ENCODE data around the gene GGT6.

GGT6 gene

GRCh38 chr17:4548721-4549531 is 11.5 kb downstream of the GGT6 start:
- H4K20me1 ChIP-seq (ENCODE audit: insufficient read depth, low read length, poor library complexity, severe bottlenecking): no peaks in the 10 kb centered on the region
- peaks cover 26% of the 10 kb centered on the region; the same call in 1 of the 2 replicates for H3K36me3 ChIP-seq (ENCODE audit: insufficient read depth, low read length)
- H2AFZ ChIP-seq (ENCODE audit: low read length): no peak overlapping the region
- H3K4me1 ChIP-seq (ENCODE audit: insufficient read depth, low read length, poor library complexity, severe bottlenecking): peaks cover 10% of the 10 kb centered on the region
- no peaks in the 10 kb centered on the region for H3K27me3 ChIP-seq (ENCODE audit: insufficient read depth, low read length, poor library complexity, severe bottlenecking)
- no peak overlapping the region for H3K9ac ChIP-seq (ENCODE audit: low read depth, low read length, poor library complexity, severe bottlenecking)
- H3K4me2 ChIP-seq (ENCODE audit: low read depth, low read length, poor library complexity, severe bottlenecking): no peak overlapping the region
- no peaks in the 10 kb centered on the region for H3K9me3 ChIP-seq (ENCODE audit: insufficient read depth, low read depth, low read length)
- no peaks in the 10 kb centered on the region for H3K9me2 ChIP-seq (replicated peaks; ENCODE audit: low read depth, low read length)
- H3F3A ChIP-seq (ENCODE audit: low read depth): no peaks in the 10 kb centered on the region
- peaks cover 13% of the 10 kb centered on the region for H3K79me2 ChIP-seq (ENCODE audit: insufficient read depth, low read length)
- no peak overlapping the region for H3K4me3 ChIP-seq (ENCODE audit: low read length, poor library complexity, severe bottlenecking)
- TF ChIP-seq CTCF (conservative IDR thresholded peaks at IDR 0.05; ENCODE audit: low read length) (no peak), EZH2phosphoT487 (IDR thresholded peaks at IDR 0.05; ENCODE audit: borderline replicate concordance) (no peak)

- Histone ChIP-seq H3K4me2 (ENCODE audit: low read depth, low read length, poor library complexity, severe bottlenecking) (no peak overlapping the region), H3K27me3 (ENCODE audit: insufficient read depth, low read length, poor library complexity, severe bottlenecking) (no peaks in the 10 kb centered on the region), H3K4me1 (ENCODE audit: insufficient read depth, low read length, poor library complexity, severe bottlenecking) (peaks cover 6% of the 10 kb centered on the region), H3K36me3 (ENCODE audit: insufficient read depth, low read length) (peaks cover 26% of the 10 kb centered on the region; the same call in 1 of the 2 replicates), H3K4me3 (ENCODE audit: low read length, poor library complexity, severe bottlenecking) (no peak overlapping the region), H4K20me1 (ENCODE audit: insufficient read depth, low read length, poor library complexity, severe bottlenecking) (no peaks in the 10 kb centered on the region), H3K9ac (ENCODE audit: low read depth, low read length, poor library complexity, severe bottlenecking) (no peak overlapping the region), H3K9me3 (ENCODE audit: insufficient read depth, low read depth, low read length) (no peaks in the 10 kb centered on the region), H3F3A (ENCODE audit: low read depth) (no peaks in the 10 kb centered on the region), H3K9me2 (replicated peaks; ENCODE audit: low read depth, low read length) (no peaks in the 10 kb centered on the region), H2AFZ (ENCODE audit: low read length) (no peak overlapping the region), H3K79me2 (ENCODE audit: insufficient read depth, low read length) (peaks cover 4% of the 10 kb centered on the region; the same call in 1 of the 2 replicates)
- TF ChIP-seq EZH2phosphoT487 (IDR thresholded peaks at IDR 0.05; ENCODE audit: borderline replicate concordance): no peak
- TF ChIP-seq CTCF (conservative IDR thresholded peaks at IDR 0.05; ENCODE audit: low read length): no peak
Observed at GRCh38 chr17:4548061-4548461, 12.3 kb downstream of the GGT6 start.

- H3K9me3 ChIP-seq (ENCODE audit: insufficient read depth, low read depth, low read length): no peaks in the 10 kb centered on the region
- peaks cover 6% of the 10 kb centered on the region for H3K4me1 ChIP-seq (ENCODE audit: insufficient read depth, low read length, poor library complexity, severe bottlenecking)
- no peaks in the 10 kb centered on the region for H3K9me2 ChIP-seq (replicated peaks; ENCODE audit: low read depth, low read length)
- 0 out of 2 replicates have a peak, but pooled peaks cover 4% of the 10 kb centered on the region for H3K79me2 ChIP-seq (ENCODE audit: insufficient read depth, low read length)
- H3K4me2 ChIP-seq (ENCODE audit: low read depth, low read length, poor library complexity, severe bottlenecking): no peak overlapping the region
- H4K20me1 ChIP-seq (ENCODE audit: insufficient read depth, low read length, poor library complexity, severe bottlenecking): no peaks in the 10 kb centered on the region
- peaks cover 23% of the 10 kb centered on the region; the same call in 1 of the 2 replicates for H3K36me3 ChIP-seq (ENCODE audit: insufficient read depth, low read length)
- H3F3A ChIP-seq (ENCODE audit: low read depth): no peaks in the 10 kb centered on the region
- H3K4me3 ChIP-seq (ENCODE audit: low read length, poor library complexity, severe bottlenecking): no peak overlapping the region
- no peaks in the 10 kb centered on the region for H3K27me3 ChIP-seq (ENCODE audit: insufficient read depth, low read length, poor library complexity, severe bottlenecking)
- TF ChIP-seq CTCF (conservative IDR thresholded peaks at IDR 0.05; ENCODE audit: low read length) (no peak), EZH2phosphoT487 (IDR thresholded peaks at IDR 0.05; ENCODE audit: borderline replicate concordance) (no peak)
- H3K9ac ChIP-seq (ENCODE audit: low read depth, low read length, poor library complexity, severe bottlenecking): no peak overlapping the region
- H2AFZ ChIP-seq (ENCODE audit: low read length): no peak overlapping the region
Observed at GRCh38 chr17:4547118-4547906, 13.1 kb downstream of the GGT6 start.
